GM13977 (cell line): ENCODE results near the gene ARHGAP6.

Source experiments
- DNase-seq: peaks from one replicate; pipeline ENCODE4 v3.0.0; 2012; ENCODE audit warnings: low spot score
- in situ Hi-C: fragments of 300-500 bp; cut with MboI; formaldehyde crosslinking; loops from one replicate; pipeline ENCODE4 v1.12.0; 2022; ENCODE audit warnings: low sequenced_read_pairs, low pct_unique_long_range_greater_than_20kb, mixed read lengths, inconsistent platforms; ENCODE audit not compliant: unreplicated experiment
- TF ChIP-seq, protein P1 (sequence below): IDR thresholded peaks from 2 replicates; pipeline ENCODE4 v1.5.1; 2012; ENCODE audit warnings: mild to moderate bottlenecking, control low read depth; ENCODE audit not compliant: insufficient read depth; ENCODE audit errors: extremely low read depth, missing control alignments

Gene ARHGAP6

GRCh38 chrX:11351375-11352295 lies 314.1 kb downstream of the ARHGAP6 start:
- TF ChIP-seq, protein P1, sequence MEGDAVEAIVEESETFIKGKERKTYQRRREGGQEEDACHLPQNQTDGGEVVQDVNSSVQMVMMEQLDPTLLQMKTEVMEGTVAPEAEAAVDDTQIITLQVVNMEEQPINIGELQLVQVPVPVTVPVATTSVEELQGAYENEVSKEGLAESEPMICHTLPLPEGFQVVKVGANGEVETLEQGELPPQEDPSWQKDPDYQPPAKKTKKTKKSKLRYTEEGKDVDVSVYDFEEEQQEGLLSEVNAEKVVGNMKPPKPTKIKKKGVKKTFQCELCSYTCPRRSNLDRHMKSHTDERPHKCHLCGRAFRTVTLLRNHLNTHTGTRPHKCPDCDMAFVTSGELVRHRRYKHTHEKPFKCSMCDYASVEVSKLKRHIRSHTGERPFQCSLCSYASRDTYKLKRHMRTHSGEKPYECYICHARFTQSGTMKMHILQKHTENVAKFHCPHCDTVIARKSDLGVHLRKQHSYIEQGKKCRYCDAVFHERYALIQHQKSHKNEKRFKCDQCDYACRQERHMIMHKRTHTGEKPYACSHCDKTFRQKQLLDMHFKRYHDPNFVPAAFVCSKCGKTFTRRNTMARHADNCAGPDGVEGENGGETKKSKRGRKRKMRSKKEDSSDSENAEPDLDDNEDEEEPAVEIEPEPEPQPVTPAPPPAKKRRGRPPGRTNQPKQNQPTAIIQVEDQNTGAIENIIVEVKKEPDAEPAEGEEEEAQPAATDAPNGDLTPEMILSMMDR, result no peak
- DNase-seq, result no peak
- in situ Hi-C loops, result no loop called here

DNA sequence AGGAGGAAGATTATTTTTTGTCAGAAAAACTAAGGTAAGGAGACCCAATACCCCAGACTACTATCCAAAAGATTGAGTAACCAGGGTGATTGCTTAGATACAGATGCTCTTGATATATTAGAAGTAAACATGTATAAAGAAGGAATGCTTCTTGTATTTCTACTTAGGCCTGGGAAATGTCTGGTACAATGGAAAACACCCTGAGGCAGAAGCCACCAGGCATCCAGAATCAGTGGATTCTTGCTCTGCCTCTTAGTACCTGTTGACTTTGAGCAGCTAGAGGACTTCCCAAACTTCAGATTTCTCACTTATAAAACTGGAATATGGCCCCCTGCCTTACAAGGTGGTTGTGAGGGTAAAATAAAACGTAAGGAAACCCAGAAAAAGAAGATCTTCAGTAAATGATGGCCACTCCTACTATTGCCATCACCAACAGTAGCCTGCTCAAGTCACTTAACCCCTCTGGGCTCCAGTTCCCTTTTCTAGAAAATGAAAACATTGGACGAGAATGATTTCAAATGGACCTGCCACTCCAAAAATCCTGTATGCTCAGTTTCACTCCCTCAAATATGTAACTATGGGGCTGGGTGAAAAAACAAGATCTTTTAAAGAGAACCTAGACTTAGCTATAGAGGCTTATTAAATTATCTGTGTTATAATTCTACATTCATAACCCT lies 315.9 kb downstream of the ARHGAP6 start:
- no peak for DNase-seq
- TF ChIP-seq, protein P1, result no peak
- in situ Hi-C loops, result no loop called here

DNA sequence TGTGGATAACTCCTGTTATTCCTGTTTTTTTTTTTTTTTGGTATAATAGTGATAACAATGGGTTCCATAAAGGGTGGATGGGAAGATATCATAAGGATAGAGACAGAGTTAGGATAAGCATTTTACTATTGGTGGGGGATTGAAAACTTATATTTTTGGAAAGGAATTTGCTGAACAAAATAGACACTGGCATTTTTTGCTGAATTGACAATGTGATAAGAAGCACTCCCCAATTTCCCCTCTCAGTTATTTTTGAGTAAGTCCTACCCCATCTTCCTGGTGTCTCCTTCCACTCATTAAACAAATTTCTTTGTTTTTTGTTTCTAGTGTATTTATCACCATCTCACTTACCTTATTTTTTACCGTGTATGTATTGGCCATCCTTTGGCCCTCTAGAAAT lies 316.7 kb downstream of the ARHGAP6 start:
- in situ Hi-C loops, result no loop called here

DNA sequence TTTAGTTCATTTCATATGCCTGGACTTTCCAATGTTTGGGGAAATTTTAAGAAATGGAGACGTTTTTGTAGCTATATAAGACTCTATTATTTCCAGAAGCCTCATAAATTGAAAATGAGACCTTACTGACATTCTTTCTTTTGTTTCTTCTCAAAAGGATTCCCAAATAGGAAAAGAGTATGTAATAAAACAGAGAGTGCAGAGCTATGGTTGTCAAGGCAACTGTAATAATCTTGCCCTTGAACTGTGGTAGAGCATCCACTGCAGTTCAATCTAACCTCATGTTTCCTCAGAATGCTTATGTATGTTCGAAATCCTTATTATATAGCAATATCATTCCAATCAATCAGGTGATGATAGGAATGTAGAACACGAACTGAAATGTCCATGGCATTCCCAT lies 318.4 kb downstream of the ARHGAP6 start:
- DNase-seq, result no peak
- TF ChIP-seq, protein P1, result no peak
- in situ Hi-C loops, result no loop called here

More for the DNA sequence above, 316.7 kb downstream of the ARHGAP6 start:
- TF ChIP-seq, protein P1, result no peak
- DNase-seq, result no peak

DNA sequence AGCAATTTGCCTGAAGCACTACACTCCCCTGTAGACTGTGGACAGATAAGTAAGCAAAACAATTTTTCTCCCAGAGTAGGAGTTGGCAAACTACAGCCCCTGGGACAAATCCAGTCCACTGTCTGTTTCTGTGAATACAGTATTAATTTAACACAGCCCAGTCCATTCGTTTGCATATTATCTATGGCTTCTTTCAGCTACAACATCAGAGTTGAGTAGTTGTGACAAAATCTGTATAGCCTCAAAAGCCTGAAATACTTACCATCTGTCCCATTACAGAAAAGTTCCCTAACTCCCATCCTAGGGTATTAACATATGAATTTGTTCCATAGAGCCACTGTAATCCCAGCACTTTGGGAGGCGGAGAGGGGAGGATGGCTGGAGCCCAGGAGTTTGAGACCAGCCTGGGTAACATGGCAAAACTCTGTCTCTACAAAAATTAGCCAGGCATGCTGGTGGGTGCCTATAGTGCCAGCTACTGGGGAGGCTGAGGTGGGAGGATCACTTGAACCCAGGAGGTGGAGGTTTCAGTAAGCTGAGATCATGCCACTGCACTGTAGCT lies 319.5 kb downstream of the ARHGAP6 start:
- TF ChIP-seq, protein P1, result no peak
- DNase-seq, result no peak
- in situ Hi-C loops, result no loop called here

DNA sequence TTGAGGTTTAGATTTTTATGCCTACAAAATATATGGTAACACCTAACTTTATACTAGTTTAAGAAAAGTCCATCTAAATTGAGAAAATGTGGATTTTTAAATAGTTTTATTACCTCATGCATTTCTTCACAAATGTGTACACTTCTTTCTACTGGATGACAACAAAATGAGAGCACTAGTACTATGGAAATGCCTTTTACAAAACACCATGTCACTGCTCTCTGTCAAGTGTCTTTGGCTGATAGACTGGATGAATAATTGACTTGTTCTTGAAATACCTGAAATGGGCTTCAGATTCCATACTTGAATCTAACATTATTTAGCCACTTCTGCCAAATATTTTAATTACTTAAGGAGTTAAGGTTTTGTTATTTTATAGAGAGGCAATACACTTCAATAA lies 323.0 kb downstream of the ARHGAP6 start:
- in situ Hi-C loops, result no loop called here
- TF ChIP-seq, protein P1, result no peak
- DNase-seq, result no peak
